Mesenteric fat pad (tissue), 1 donor: ENCODE results near the gene APC2. TPM values are rescaled to one million over a fixed set of nuclear protein-coding genes. Genes with fewer than 3 reads are reported as not detected.
"Not testable (repeated sequence)": the region's sequence is repeated elsewhere in the genome, so short reads cannot be mapped to it uniquely, and the experiment has no call there.

Experiments used
- DNase-seq: peaks from one replicate; pipeline ENCODE4 v3.0.0-alpha.2; 2020; ENCODE audit warnings: low spot score
- total RNA-seq: library from RNA; stranded (reverse); fragmentation: NEBNext Ultra II Directional; extraction: Animal tissue kit (Norgen Biotek cat#: 25700); gene quantifications from one replicate; pipeline ENCODE4 v1.2.1, GENCODE V29; 2021
- donor health status: DM: yes; HTN: yes; CAD: no.

The APC2 gene
- total RNA-seq, 1 donor from 2014 or later: 0.10 TPM

GRCh38 chr19:1416014-1416841, 33.7 kb upstream of the APC2 start:
- DNase-seq: no peak

- no peak for DNase-seq
Measured at GRCh38 chr19:1417145-1417544, 32.8 kb upstream of the APC2 start.

- no peak for DNase-seq
Measured at GRCh38 chr19:1417681-1418495, 32.0 kb upstream of the APC2 start.

- no peak for DNase-seq
Measured at GRCh38 chr19:1418496-1418775, 31.5 kb upstream of the APC2 start.

GRCh38 chr19:1418951-1419738, 30.8 kb upstream of the APC2 start:
- DNase-seq: no peak

- DNase-seq: not testable (repeated sequence)
Measured at GRCh38 chr19:1420085-1420484, 29.8 kb upstream of the APC2 start.

- DNase-seq: no peak
Measured at GRCh38 chr19:1420590-1420989, 29.3 kb upstream of the APC2 start.

- no peak for DNase-seq
Measured at GRCh38 chr19:1421218-1421957, 28.5 kb upstream of the APC2 start.

GRCh38 chr19:1421958-1422305, 28.0 kb upstream of the APC2 start:
- no peak for DNase-seq

- no peak for DNase-seq
Measured at GRCh38 chr19:1422360-1422759, 27.6 kb upstream of the APC2 start.

- no peak for DNase-seq
Measured at GRCh38 chr19:1422943-1423342, 27.0 kb upstream of the APC2 start.

GRCh38 chr19:1423436-1424191, 26.3 kb upstream of the APC2 start:
- DNase-seq: no peak

- DNase-seq: no peak
Measured at GRCh38 chr19:1424192-1424955, 25.5 kb upstream of the APC2 start.

- no peak for DNase-seq
Measured at GRCh38 chr19:1425102-1425837, 24.7 kb upstream of the APC2 start.

- DNase-seq: no peak
Measured at GRCh38 chr19:1425902-1426301, 24.0 kb upstream of the APC2 start.

- no peak for DNase-seq
Measured at GRCh38 chr19:1426736-1427135, 23.2 kb upstream of the APC2 start.

- no peak for DNase-seq
Measured at GRCh38 chr19:1427221-1427920, 22.6 kb upstream of the APC2 start.

- no peak for DNase-seq
Measured at GRCh38 chr19:1428738-1429391, 21.1 kb upstream of the APC2 start.
